SHP77 treated with DMSO at 0.1 percent for 48 hours (cell line): Measurements from ENCODE around the gene COBL.

ENCODE experiments used
- DNase-seq: peaks from one replicate; lab custom pipeline; 2025; lab: John Stamatoyannopoulos, UW

Gene COBL

DNA sequence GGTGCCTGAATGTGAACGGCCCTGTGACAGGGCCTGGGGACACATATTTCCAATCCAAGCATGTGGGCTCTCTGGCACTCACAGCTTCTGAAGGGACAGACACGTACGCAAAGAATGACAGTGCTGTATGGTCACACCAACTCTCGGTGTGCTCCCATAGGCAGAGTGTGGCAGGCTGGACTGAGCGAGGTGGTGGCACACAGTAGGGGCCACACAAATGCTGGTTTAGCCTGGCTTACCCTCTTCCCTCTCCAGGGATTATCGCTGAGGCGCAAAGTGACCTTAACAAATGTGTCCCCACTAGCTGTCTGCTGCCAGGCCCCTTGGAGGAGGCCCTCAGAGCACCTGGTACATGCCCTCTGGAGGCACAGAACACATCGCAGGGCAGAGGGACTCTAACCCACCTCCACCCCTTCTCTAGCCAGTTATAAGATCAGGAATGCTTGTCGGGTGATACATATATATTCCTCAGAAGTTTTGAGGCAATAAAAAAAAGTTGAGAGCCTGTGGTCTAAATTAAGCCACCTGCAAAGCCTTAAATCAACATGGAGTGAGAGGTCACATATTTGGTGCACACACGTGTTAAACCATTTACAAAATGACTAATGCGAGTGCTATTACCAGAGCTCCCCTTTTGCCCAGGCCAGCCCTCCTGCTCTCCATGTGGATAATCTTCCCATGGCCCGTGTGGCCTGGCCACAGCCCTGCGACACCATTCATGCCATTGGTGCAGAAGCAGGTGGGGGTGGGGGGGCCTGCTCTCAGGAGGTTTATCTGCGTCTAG is 271.1 kb downstream of the COBL start:
- no peak for DNase-seq

DNA sequence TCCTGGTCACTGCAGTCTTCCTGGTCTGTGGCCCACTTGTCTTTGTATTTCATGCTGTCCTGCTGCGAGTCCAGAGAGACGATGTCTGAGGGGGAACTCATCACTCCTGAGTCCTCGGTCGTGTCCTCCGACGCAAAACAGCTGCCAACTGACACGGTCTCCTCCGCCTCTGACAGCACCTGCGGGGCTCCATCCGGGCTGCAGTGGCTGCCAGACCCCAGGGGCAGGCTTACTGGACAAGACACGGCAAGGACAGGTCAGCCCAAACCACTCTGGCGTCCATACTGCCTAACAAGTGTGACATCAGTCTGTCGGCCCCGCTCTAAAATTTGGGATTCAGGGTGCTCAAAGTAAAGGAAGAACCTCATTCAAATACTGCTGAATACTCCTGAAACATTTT is 273.1 kb downstream of the COBL start:
- DNase-seq, result no peak

- no peak for DNase-seq
Measured at GRCh38 chr7:51040787-51041186, 275.8 kb downstream of the COBL start.

DNA sequence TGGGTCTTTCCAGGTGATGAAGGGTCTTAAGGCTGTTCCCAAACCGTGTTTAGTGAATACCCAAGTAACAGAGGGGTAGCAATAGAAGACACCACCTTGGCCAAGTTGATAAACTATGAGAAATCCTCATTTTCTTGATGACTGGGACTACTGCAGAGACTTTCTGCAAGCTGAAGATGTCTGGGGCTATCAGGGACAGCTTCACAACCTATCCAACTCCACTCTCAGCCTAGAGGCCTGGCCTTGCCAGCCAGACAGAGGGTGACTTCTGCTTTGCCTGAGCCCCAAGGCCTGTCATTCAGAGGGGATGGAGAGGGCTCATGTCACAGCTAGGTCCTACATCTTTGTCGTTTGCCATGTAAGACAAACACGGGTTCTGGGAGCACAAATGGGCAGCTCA is 278.0 kb downstream of the COBL start:
- no peak for DNase-seq

DNA sequence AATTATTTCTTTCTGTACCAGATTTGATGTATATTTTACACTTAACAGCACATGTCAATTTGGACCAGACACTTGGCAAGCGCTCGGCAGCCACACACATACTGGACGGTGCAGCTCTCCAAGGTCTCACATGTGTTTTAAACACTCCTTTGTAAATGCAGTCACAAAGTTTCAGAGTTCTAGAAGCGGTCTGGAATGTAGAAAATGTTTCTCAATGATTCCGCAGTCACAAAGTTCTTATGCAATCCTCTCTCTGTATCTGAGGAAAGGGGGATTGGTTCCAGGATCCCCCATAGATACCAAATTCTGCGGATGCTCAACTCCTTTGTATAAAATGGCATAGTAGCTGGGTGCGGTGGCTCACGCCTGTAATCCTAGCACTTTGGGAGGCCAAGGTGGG is 280.9 kb downstream of the COBL start:
- DNase-seq, result no peak

DNA sequence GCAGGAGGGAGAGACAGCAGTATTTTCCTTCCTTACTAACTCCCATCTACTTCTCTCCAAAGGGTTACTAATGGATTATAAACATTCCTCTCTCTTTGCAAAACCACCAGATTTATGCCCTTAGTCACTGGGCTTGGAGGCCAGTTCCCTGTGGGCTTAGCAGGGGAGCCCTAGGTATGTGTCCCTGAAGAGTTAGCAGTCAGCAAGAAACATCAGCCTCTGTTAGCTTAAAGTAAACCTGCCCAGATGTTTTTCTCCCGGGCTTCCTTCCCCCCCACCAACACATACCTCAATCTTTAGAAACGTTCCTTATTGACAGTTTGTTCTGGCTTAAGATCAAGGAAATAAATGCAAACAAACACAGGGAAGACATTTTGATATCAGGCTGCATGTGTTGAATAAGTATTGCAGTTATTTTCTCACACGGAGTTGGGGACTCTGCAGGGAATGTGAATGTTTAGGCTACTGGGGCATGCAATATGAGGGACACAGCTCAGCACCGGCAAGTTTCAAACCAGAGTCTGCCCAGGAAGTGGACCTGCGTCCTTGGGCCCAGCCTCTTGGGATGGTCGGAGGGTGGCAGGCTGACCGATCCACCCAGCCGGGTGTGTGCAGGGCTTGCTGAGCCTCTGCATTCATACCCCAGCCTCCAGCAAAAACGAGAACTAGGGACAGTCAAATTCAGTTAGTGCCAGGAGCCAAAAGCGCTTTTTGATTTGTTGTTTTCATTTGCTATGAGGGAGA is 281.9 kb downstream of the COBL start:
- DNase-seq, result no peak

DNA sequence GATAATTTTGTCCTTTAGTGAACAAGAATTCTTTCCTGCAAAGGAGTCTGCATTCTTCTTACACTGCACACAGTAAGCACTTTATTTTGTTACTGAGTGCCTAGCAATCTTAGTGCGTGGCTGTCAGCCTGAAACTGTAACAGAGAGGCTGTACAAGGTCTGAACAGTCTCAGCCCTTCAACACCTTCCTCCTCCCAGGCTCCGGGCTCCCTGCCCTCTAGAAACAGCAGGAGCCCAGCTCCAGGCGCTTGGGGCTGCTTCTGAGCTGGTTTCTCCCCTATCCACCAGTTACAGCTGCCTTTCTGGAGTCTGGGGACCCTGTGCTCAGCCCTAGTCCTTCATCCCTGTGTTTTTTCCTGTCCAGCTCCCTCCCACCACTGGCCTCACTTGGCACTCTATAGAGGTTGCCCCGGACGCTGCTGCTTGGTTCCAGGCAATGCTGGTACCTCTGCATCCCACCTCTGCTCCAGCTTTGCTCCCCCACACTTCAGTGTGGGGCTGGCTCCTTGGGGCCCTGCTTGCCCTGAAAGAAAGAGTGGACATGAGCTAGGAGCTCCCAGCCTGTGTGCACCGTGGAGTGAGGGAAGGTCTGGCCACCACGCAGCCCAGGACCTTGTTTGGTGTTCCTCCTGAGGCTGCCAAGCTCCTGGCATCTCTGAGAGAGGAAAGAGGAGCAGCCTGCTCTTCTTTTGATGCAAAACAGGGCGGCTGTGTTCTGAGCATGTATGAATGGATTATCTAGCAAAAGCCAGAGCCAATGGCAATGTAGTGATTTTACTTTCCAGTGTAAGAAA is 282.7 kb downstream of the COBL start:
- DNase-seq, result no peak

DNA sequence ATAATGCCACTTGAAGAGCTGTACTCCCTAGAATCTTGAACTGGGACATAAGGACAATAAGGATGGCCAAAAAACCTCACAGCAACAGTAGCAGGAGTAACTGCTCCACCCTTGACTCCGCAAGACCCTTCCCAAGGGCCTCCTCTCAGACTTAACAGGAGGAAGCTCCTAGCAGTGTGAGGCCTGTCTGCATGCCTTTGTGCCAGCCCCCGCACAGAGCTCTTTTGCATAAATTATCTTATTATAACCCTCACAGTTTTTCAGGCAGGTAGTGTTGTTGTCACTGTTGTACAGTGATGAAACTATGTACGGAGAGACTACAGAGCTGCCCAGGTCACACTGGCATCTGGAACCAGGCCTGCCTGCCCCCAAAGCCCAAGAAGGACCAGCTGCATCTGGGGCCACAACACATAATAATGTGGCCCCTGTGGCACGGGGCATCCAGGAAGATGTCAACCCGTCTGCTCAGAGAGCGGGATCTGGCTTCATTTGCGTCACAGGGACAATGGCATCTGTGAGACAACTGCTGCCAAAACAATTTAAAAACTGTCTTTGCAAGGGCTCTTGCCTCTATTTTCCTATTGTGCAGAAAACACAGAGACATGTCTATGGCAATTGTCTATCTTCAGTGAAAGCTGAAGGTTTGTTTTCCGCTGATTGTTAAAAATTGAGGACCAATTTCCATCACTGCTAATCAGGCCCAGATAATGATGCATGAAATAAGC is 284.7 kb downstream of the COBL start:
- DNase-seq, result no peak

GRCh38 chr7:51031216-51031615 is 285.4 kb downstream of the COBL start:
- DNase-seq, result no peak

- no peak for DNase-seq
Measured at GRCh38 chr7:51029701-51030191, 286.9 kb downstream of the COBL start.

DNA sequence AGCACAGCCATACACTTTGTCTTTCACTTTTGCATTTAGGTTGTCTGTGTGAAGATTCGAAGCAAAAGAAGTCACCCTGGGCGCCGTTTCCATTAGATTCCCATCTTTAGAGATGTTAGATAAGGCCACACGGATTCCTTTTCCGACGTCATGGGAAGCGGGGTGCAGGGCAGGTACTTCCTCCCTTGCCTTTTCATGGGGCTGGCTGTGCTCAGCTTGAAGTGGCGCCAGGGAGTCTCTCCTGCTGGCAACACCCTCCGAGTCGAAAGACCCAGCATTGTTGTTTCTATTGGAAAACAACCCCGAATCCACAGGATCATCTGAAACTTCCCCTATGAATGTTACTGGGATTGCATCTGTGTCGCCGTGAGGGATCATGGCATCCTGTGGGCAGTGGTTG is 287.5 kb downstream of the COBL start:
- DNase-seq, result no peak

DNA sequence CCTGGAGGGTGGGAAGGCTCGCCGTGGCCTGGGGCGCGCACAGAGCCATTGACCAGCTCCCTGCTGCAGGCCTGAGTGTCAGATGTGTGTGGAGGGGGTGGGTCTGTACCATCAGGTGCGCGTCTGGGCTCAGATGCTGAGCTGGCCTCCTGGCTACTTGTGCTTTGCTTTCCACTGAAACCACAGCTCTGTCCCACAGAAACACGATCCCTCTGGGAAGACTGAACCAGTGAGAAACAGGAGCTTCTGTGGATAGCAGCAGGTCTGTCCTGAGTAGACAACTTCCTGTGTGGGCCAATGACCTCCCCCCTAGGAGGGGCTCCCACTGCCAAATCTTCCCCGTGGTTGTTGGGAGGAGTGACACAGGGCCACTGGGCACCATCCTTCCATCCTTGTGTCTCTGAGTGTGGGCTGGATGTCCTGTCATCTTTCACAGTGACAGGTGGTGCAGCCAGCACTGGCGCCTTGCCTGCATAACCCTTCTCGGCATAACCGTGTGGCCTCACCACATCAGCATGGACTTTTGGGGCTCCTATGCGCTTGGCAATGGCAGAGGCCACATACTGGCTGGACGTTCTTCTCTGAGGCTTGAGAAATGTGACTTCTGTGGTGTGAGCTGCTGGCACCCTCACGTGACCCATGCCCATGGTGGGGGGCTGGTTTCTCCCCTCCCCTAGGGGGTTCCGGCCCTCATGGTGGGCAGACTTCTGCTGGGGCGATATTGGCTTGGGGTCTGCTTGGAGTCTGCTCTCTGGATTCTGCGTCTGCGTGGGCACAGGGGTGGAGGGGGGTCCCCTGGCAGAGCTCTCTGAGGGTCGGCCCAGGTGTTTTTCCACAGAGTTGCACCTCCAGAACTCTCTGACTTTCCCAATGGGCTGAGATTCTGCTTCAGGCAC is 288.4 kb downstream of the COBL start:
- DNase-seq, result no peak

- no peak for DNase-seq
Measured at GRCh38 chr7:51027106-51027934, 289.3 kb downstream of the COBL start.

DNA sequence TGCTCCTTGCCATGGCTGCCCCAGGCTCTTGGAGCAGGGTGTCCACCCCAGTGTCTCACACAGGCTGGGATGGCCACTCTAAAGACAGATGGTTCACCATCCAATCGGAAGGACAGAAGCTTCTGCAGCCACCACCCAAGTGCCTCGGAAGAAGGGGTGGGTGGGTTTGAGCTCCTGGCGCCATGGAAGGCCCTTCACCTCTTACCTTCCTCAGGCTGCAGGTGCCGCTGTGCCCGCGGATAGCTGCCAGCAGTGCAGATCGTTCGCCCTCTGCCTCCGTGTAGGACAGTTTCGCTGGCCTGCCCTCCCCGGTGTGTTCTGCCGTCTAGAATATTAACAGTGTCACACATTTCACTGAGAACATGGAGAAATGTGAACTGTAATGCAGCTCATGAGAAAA is 290.3 kb downstream of the COBL start:
- no peak for DNase-seq

- no peak for DNase-seq
Measured at GRCh38 chr7:51025668-51026067, 290.9 kb downstream of the COBL start.

DNA sequence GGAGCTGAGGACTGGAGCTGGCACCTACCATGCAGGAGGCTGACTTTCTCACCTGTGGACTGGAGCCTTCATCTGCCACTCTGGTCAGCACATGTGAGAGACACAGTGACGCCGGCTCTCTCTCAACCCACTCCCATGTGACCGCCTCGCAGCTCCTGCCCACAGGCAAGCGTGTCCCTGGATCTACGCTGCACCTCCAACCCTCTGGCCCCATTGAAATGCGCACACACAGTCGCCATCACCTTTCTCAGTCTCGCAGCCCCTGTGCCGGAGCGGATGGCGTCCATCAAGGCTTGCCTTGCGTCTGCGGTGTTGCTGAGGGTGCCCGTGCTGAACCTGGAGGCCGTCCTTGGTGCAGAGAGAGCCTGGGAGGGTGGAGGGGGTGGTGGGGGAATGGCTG is 291.7 kb downstream of the COBL start:
- no peak for DNase-seq

- no peak for DNase-seq
Measured at GRCh38 chr7:51023547-51023946, 293.1 kb downstream of the COBL start.

DNA sequence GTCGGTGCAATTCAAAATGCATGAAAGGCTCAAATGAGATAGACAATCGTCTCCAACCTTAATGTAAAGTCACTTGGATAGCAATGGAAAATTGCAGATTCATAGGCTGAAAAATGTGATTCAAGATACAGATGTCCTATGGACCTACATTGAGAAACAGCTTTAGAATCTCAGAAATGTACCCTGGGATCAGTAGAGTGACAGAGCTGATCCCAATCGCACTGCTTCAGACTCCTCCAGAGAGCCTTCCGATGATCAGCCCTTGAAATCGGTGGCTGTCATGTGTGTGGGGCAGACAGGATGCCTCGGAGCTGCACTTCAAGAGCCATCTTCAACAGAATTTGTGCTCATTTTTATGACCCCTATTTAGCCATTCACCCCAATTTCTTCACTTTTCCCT is 293.8 kb downstream of the COBL start:
- DNase-seq, result no peak

DNA sequence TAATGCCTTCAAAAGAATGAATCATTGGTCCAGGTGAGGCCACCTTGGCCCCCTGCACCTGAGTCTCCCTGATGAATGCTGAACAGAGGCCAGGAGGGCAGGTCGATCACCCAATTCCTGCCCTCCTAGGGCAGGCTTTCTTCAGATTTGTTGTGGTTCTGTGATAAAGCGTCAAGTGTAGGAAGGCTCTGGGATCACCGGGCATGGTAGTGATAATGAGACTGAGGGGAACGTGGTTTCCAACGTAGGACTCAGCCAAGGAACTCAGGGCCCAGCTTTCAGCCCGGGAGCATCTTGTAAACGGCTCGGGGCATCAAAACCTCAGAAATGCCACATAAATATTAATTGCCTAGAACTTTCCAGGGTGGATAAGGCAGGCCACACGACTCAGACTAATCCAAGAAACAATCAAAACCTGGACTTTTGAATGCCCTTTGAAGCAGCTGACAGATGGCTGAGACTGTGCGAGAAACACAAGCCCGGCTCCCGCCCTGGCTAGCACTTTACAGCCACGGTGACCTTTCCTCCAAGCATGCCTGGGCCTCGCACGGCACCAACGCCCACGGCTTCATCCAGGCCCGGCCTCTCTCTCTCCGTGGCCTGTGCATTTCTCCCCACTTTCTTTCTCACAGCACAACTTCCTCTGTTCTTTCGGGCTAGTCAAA is 294.6 kb downstream of the COBL start:
- no peak for DNase-seq
